ENCODE data around the gene SLC2A2.

The SLC2A2 gene

DNA sequence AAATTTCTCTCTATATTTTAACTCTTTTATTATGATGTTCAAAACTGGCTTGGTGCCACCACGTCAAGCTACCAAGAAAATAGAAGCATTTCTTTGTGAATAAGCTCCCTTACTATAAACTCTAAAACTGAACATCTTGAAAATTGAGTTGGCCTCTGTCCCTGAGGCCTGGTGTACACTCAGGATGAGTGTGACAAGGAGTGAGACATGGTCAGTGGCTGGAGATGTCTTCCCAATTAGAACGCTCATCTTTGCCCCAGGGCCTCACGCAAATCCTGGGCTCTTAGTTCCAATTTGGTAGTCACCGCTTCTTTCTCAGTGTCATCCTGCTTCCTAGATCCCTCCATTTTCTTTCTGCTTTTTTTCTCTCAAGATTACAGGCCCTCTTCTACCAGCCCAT, 26.2 kb downstream of the SLC2A2 start:
- TF ChIP-seq SP1 (IDR thresholded peaks at IDR 0.05) (no peak), SUZ12 (IDR thresholded peaks at IDR 0.05) (no peak), L3MBTL2 (conservative IDR thresholded peaks at IDR 0.05) (no peak), FOXA1 (IDR thresholded peaks at IDR 0.05) (no peak), TARDBP (IDR thresholded peaks at IDR 0.05) (no peak), BHLHE40 (IDR thresholded peaks at IDR 0.05; ENCODE audit: borderline replicate concordance) (no peak), NFRKB (IDR thresholded peaks at IDR 0.05) (no peak), ELF4 (IDR thresholded peaks at IDR 0.05) (no peak), ARNT (IDR thresholded peaks at IDR 0.05) (no peak), FOXM1 (IDR thresholded peaks at IDR 0.05; ENCODE audit: borderline replicate concordance) (no peak)
- TF ChIP-seq, protein P1, sequence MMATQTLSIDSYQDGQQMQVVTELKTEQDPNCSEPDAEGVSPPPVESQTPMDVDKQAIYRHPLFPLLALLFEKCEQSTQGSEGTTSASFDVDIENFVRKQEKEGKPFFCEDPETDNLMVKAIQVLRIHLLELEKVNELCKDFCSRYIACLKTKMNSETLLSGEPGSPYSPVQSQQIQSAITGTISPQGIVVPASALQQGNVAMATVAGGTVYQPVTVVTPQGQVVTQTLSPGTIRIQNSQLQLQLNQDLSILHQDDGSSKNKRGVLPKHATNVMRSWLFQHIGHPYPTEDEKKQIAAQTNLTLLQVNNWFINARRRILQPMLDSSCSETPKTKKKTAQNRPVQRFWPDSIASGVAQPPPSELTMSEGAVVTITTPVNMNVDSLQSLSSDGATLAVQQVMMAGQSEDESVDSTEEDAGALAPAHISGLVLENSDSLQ (IDR thresholded peaks at IDR 0.05), result no peak
- ChIA-PET POLR2A (no interaction called here), CTCF (interaction anchor here (1.1 kb wide), 1 partner anchor 514 kb away, joined by 3 read pairs; no protein-coding TSS in a partner anchor)
- DNase-seq (ENCODE audit: extremely low spot score), result no peak

DNA sequence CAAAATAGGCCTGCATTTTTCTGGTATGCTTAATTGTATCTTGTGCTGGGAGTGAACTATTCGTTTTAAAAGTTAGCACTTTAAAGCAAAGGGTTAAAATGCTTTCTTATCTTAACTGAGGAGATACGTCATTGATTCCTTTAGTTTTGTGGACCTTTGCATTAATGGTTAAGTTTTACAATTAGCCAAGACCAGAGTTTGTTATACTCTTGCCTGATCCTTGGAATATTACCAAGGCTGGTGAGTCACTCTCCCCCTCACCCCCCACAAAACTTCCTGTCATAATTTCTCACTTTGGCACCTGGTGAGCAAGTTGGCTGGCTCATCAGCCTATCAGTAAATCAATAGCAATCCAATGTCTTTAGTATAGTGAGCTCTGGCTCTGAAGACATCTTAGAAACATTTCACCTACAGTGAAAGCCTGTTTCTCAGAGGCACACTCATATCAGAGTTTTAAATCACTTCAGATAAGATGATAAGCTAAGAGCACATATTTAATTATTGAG, 26.7 kb downstream of the SLC2A2 start:
- CTCF ChIA-PET, result interaction anchor here (1.1 kb wide), 1 partner anchor 513 kb away, joined by 3 read pairs; no protein-coding TSS in a partner anchor
- DNase-seq (ENCODE audit: extremely low spot score), result no peak
- TF ChIP-seq FOXA1 (IDR thresholded peaks at IDR 0.05), result no peak
- no peak for TF ChIP-seq ARNT (IDR thresholded peaks at IDR 0.05)
- TF ChIP-seq LEF1 (IDR thresholded peaks at IDR 0.05; ENCODE audit: borderline replicate concordance), result no peak
- TF ChIP-seq L3MBTL2 (conservative IDR thresholded peaks at IDR 0.05), result no peak
- TF ChIP-seq FOXK2 (IDR thresholded peaks at IDR 0.05), result no peak
- no peak for TF ChIP-seq FOXM1 (IDR thresholded peaks at IDR 0.05; ENCODE audit: borderline replicate concordance)
- no peak for TF ChIP-seq TARDBP (IDR thresholded peaks at IDR 0.05)
- no peak for TF ChIP-seq BHLHE40 (IDR thresholded peaks at IDR 0.05; ENCODE audit: borderline replicate concordance)
- no peak for TF ChIP-seq ELF4 (IDR thresholded peaks at IDR 0.05)
- no peak for TF ChIP-seq SP1 (IDR thresholded peaks at IDR 0.05)
- TF ChIP-seq SUZ12 (IDR thresholded peaks at IDR 0.05), result no peak
- POLR2A ChIA-PET, result no interaction called here

DNA sequence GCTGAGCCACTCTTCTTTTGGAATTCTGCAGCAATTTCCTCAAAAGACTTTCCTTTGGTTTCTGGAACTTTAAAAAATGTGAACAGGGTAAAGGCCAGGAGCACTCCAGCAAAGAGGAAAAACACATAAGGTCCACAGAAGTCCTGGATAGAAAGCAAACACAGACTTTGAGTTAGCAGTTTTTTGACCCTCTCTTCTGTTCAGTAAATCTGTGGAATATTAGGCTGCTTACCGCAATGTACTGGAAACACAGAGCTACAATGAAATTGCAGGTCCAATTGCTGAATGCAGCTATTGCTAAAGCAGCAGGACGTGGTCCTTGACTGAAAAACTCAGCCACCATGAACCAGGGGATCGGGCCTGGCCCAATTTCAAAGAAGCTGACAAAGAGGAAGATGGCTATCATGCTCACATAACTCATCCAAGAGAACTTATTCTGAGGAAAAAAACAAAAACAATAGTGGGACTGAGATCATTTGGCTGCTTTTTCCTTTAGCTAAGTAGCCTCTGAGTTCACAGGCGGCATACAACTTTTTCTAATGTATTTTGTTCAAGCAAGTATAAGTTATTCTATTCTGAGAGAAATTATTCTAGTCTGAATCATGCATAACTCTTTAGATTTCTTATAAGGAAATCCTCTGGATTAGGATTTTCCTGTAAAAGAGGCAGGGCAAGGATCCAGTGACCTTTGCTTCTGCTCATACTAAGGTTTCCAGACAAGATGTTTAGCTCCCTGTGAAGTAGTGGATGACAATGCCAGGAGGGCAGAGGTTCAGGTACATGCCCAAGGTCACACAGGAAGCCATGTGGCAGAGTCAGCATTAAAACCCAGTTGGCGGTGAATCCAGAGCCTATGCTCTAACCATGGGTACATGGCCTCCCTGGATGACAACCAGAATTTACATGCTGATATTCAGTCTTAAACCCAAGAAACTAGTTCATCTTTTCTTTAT, 28.3 kb downstream of the SLC2A2 start:
- no peak for TF ChIP-seq NFRKB (IDR thresholded peaks at IDR 0.05)
- no peak for TF ChIP-seq BHLHE40 (IDR thresholded peaks at IDR 0.05; ENCODE audit: borderline replicate concordance)
- TF ChIP-seq LEF1 (IDR thresholded peaks at IDR 0.05; ENCODE audit: borderline replicate concordance), result no peak
- TF ChIP-seq ZNF384 (IDR thresholded peaks at IDR 0.05), result no peak
- TF ChIP-seq CTBP1 (IDR thresholded peaks at IDR 0.05; ENCODE audit: borderline replicate concordance), result no peak
- no peak for TF ChIP-seq ELF4 (IDR thresholded peaks at IDR 0.05)
- no peak for TF ChIP-seq ARNT (IDR thresholded peaks at IDR 0.05)
- no peak for TF ChIP-seq TARDBP (IDR thresholded peaks at IDR 0.05)
- TF ChIP-seq, protein P1 (IDR thresholded peaks at IDR 0.05), result no peak
- TF ChIP-seq FOXA1 (IDR thresholded peaks at IDR 0.05), result no peak
- TF ChIP-seq L3MBTL2 (conservative IDR thresholded peaks at IDR 0.05), result no peak
- TF ChIP-seq HDGF (IDR thresholded peaks at IDR 0.05; ENCODE audit: borderline replicate concordance), result no peak
- TF ChIP-seq FOXM1 (IDR thresholded peaks at IDR 0.05; ENCODE audit: borderline replicate concordance), result no peak
- no peak for TF ChIP-seq FOXK2 (IDR thresholded peaks at IDR 0.05)
- no peak for TF ChIP-seq SUZ12 (IDR thresholded peaks at IDR 0.05)
- ChIA-PET POLR2A (no interaction called here), CTCF (interaction anchor here (0.7 kb wide), 1 partner anchor 1680 kb away, joined by 3 read pairs; no protein-coding TSS in a partner anchor)
- no peak for DNase-seq (ENCODE audit: extremely low spot score)

DNA sequence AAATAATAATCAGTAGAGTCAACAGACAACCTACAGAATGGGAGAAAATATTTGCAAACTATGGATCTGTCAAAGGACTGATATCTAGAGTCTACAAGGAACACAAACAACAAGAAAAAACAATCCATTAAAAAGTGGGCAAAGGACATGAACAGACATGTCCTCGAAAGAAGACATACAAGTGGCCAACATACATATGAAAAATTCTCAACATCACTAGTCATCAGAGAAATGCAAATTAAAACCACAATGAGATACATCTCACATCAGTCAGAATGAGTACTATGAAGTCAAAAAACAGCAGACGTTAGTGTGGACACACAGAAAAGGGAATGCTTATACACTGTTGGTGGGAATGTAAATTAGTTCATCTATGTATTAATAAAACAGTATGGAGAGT, 33.7 kb downstream of the SLC2A2 start:
- POLR2A ChIA-PET, result no interaction called here
- CTCF ChIA-PET, result no interaction called here
- no peak for TF ChIP-seq SUZ12 (IDR thresholded peaks at IDR 0.05)
- TF ChIP-seq ELF4 (IDR thresholded peaks at IDR 0.05), result no peak
- no peak for TF ChIP-seq L3MBTL2 (conservative IDR thresholded peaks at IDR 0.05)
- TF ChIP-seq LEF1 (IDR thresholded peaks at IDR 0.05; ENCODE audit: borderline replicate concordance), result no peak
- no peak for TF ChIP-seq SP1 (IDR thresholded peaks at IDR 0.05)
- TF ChIP-seq BHLHE40 (IDR thresholded peaks at IDR 0.05; ENCODE audit: borderline replicate concordance), result no peak
- TF ChIP-seq FOXA1 (IDR thresholded peaks at IDR 0.05), result no peak
- no peak for DNase-seq (ENCODE audit: extremely low spot score)

DNA sequence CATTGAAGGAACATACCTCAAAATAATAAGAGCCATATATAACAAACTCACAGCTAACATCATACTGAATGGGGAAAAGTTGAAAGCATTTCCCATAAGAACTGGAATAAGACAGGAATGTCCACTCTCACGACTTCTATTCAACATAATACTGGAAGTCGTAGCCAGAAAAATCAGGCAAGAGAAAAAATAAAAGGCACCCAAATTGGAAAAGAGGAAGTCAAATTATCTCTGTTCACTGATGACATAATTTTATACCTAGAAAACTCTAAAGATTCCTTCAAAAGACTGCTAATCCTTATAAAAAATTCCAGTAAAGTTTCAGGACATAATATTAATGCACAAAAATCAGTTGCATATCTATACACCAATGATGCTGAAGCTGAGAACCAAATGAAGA, 34.9 kb downstream of the SLC2A2 start:
- TF ChIP-seq ZNF384 (IDR thresholded peaks at IDR 0.05) (no peak), HDGF (IDR thresholded peaks at IDR 0.05; ENCODE audit: borderline replicate concordance) (no peak), SUZ12 (IDR thresholded peaks at IDR 0.05) (no peak), CTBP1 (IDR thresholded peaks at IDR 0.05; ENCODE audit: borderline replicate concordance) (no peak), SP1 (IDR thresholded peaks at IDR 0.05) (no peak), NFRKB (IDR thresholded peaks at IDR 0.05) (no peak), FOXM1 (IDR thresholded peaks at IDR 0.05; ENCODE audit: borderline replicate concordance) (no peak), L3MBTL2 (conservative IDR thresholded peaks at IDR 0.05) (no peak), BHLHE40 (IDR thresholded peaks at IDR 0.05; ENCODE audit: borderline replicate concordance) (no peak), FOXK2 (IDR thresholded peaks at IDR 0.05) (no peak), ELF4 (IDR thresholded peaks at IDR 0.05) (no peak), FOXA1 (IDR thresholded peaks at IDR 0.05) (no peak), ARNT (IDR thresholded peaks at IDR 0.05) (no peak), TARDBP (IDR thresholded peaks at IDR 0.05) (no peak), LEF1 (IDR thresholded peaks at IDR 0.05; ENCODE audit: borderline replicate concordance) (no peak)
- TF ChIP-seq, protein P1 (IDR thresholded peaks at IDR 0.05), result no peak
- POLR2A ChIA-PET, result no interaction called here
- CTCF ChIA-PET, result no interaction called here
- DNase-seq (ENCODE audit: extremely low spot score), result no peak

All from HEK293T (cell line).